WTC11 (cell line): ENCODE results near the gene TGFBR2. TPM values are rescaled to one million over a fixed set of nuclear protein-coding genes. Genes with fewer than 3 reads are reported as not detected.

ENCODE experiments used
- ESRRA ChIP-seq: sonication (generic); formaldehyde crosslinking; IDR thresholded peaks from 2 replicates; pipeline ENCODE4 v1.8.1; 2022; ENCODE audit warnings: mild to moderate bottlenecking, missing genetic modification reagents, borderline replicate concordance
- ETV6 ChIP-seq: sonication (generic); formaldehyde crosslinking; IDR thresholded peaks from 2 replicates; pipeline ENCODE4 v1.8.1; 2022; ENCODE audit warnings: mild to moderate bottlenecking, missing genetic modification reagents
- FOXK1 ChIP-seq: sonication (generic); formaldehyde crosslinking; IDR thresholded peaks from 2 replicates; pipeline ENCODE4 v1.8.0; 2022; ENCODE audit warnings: mild to moderate bottlenecking, moderate library complexity, missing genetic modification reagents
- FOXP1 ChIP-seq: sonication (generic); formaldehyde crosslinking; IDR thresholded peaks from 2 replicates; pipeline ENCODE4 v1.8.0; 2022; ENCODE audit warnings: missing genetic modification reagents, mild to moderate bottlenecking, moderate library complexity, borderline replicate concordance
- JUN ChIP-seq: sonication (generic); formaldehyde crosslinking; IDR thresholded peaks from 2 replicates; pipeline ENCODE4 v1.8.0; 2023; ENCODE audit warnings: mild to moderate bottlenecking, missing genetic modification reagents
- KAT7 ChIP-seq: sonication (generic); formaldehyde crosslinking; IDR thresholded peaks from 2 replicates; pipeline ENCODE4 v1.8.1; 2023; ENCODE audit warnings: missing genetic modification reagents, mild to moderate bottlenecking, borderline replicate concordance
- MXD4 ChIP-seq: fragments of 250-450 bp; sonication (Bioruptor Pico); IDR thresholded peaks from 2 replicates; pipeline ENCODE4 v1.8.0; 2021; ENCODE audit warnings: mild to moderate bottlenecking, moderate library complexity, borderline replicate concordance
- MYBL2 ChIP-seq: sonication (generic); formaldehyde crosslinking; IDR thresholded peaks from 2 replicates; pipeline ENCODE4 v1.8.1; 2023; ENCODE audit warnings: mild to moderate bottlenecking, moderate library complexity, missing genetic modification reagents
- NFATC4 ChIP-seq: fragments of 250-450 bp; sonication (Bioruptor Pico); IDR thresholded peaks from 2 replicates; pipeline ENCODE4 v1.9.0; 2021; ENCODE audit warnings: mild to moderate bottlenecking
- NFE2L1 ChIP-seq: sonication (generic); formaldehyde crosslinking; IDR thresholded peaks from 2 replicates; pipeline ENCODE4 v1.8.1; 2023; ENCODE audit warnings: missing genetic modification reagents
- NR2C2 ChIP-seq: sonication (generic); formaldehyde crosslinking; IDR thresholded peaks from 2 replicates; pipeline ENCODE4 v1.8.0; 2022; ENCODE audit warnings: mild to moderate bottlenecking, missing genetic modification reagents
- NR3C1 ChIP-seq: sonication (generic); formaldehyde crosslinking; conservative IDR thresholded peaks from 2 replicates; pipeline ENCODE4 v1.8.1; 2023; ENCODE audit warnings: low read depth, mild to moderate bottlenecking, missing genetic modification reagents
- SMAD4 ChIP-seq: sonication (generic); formaldehyde crosslinking; IDR thresholded peaks from 2 replicates; pipeline ENCODE4 v1.8.0; 2022; ENCODE audit warnings: mild to moderate bottlenecking, missing genetic modification reagents
- SOX15 ChIP-seq: fragments of 250-450 bp; sonication (Bioruptor Pico); IDR thresholded peaks from 2 replicates; pipeline ENCODE4 v1.9.0; 2021; ENCODE audit warnings: mild to moderate bottlenecking
- TCF7 ChIP-seq: sonication (generic); formaldehyde crosslinking; IDR thresholded peaks from 2 replicates; pipeline ENCODE4 v1.8.0; 2022; ENCODE audit warnings: mild to moderate bottlenecking, low read depth, missing genetic modification reagents, moderate library complexity
- ZBTB21 ChIP-seq: sonication (generic); formaldehyde crosslinking; IDR thresholded peaks from 2 replicates; pipeline ENCODE4 v1.8.1; 2023; ENCODE audit warnings: mild to moderate bottlenecking, missing genetic modification reagents, borderline replicate concordance
- total RNA-seq: library from RNA; stranded (reverse); gene quantifications from 3 replicates; pipeline ENCODE4 v1.2.3, GENCODE V29; 2021
- TF ChIP-seq, protein P1 (sequence below): sonication (generic); formaldehyde crosslinking; IDR thresholded peaks from 2 replicates; pipeline ENCODE4 v1.8.0; 2023; ENCODE audit warnings: missing genetic modification reagents
- TF ChIP-seq, protein P2 (sequence below): sonication (generic); formaldehyde crosslinking; IDR thresholded peaks from 2 replicates; pipeline ENCODE4 v1.8.1; 2022; ENCODE audit warnings: mild to moderate bottlenecking, moderate library complexity, missing genetic modification reagents
- TF ChIP-seq, protein P3 (sequence below): sonication (generic); formaldehyde crosslinking; IDR thresholded peaks from 2 replicates; pipeline ENCODE4 v1.8.1; 2023; ENCODE audit warnings: mild to moderate bottlenecking, missing genetic modification reagents, moderate library complexity
- TF ChIP-seq, protein P4 (sequence below): sonication (generic); formaldehyde crosslinking; IDR thresholded peaks from 2 replicates; pipeline ENCODE4 v1.8.1; 2022; ENCODE audit warnings: missing genetic modification reagents, borderline replicate concordance
- TF ChIP-seq, protein P5 (sequence below): sonication (generic); formaldehyde crosslinking; IDR thresholded peaks from 2 replicates; pipeline ENCODE4 v1.8.1; 2022; ENCODE audit warnings: low read depth, mild to moderate bottlenecking, moderate library complexity, missing genetic modification reagents, borderline replicate concordance
- TF ChIP-seq, protein P6 (sequence below): sonication (generic); formaldehyde crosslinking; IDR thresholded peaks from 2 replicates; pipeline ENCODE4 v1.8.0; 2022; ENCODE audit warnings: missing genetic modification reagents
- TF ChIP-seq, protein P7 (sequence below): sonication (generic); formaldehyde crosslinking; IDR thresholded peaks from 2 replicates; pipeline ENCODE4 v1.8.0; 2023; ENCODE audit warnings: missing genetic modification reagents, mild to moderate bottlenecking, borderline replicate concordance
- TF ChIP-seq, protein P8 (sequence below): sonication (generic); formaldehyde crosslinking; IDR thresholded peaks from 2 replicates; pipeline ENCODE4 v1.8.0; 2022; ENCODE audit warnings: mild to moderate bottlenecking, missing genetic modification reagents

Gene TGFBR2
- total RNA-seq, 1 experiment from 2014 or later = 9.6 TPM

DNA sequence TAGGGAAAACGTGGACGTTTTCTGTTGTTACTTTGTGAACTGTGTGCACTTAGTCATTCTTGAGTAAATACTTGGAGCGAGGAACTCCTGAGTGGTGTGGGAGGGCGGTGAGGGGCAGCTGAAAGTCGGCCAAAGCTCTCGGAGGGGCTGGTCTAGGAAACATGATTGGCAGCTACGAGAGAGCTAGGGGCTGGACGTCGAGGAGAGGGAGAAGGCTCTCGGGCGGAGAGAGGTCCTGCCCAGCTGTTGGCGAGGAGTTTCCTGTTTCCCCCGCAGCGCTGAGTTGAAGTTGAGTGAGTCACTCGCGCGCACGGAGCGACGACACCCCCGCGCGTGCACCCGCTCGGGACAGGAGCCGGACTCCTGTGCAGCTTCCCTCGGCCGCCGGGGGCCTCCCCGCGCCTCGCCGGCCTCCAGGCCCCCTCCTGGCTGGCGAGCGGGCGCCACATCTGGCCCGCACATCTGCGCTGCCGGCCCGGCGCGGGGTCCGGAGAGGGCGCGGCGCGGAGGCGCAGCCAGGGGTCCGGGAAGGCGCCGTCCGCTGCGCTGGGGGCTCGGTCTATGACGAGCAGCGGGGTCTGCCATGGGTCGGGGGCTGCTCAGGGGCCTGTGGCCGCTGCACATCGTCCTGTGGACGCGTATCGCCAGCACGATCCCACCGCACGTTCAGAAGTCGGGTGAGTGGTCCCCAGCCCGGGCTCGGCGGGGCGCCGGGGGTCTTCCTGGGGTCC, at the start of gene TGFBR2 (continued):
- TF ChIP-seq, protein P1, sequence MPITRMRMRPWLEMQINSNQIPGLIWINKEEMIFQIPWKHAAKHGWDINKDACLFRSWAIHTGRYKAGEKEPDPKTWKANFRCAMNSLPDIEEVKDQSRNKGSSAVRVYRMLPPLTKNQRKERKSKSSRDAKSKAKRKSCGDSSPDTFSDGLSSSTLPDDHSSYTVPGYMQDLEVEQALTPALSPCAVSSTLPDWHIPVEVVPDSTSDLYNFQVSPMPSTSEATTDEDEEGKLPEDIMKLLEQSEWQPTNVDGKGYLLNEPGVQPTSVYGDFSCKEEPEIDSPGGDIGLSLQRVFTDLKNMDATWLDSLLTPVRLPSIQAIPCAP (CRISPR knock-in tag) = no peak
- TF ChIP-seq, protein P2, sequence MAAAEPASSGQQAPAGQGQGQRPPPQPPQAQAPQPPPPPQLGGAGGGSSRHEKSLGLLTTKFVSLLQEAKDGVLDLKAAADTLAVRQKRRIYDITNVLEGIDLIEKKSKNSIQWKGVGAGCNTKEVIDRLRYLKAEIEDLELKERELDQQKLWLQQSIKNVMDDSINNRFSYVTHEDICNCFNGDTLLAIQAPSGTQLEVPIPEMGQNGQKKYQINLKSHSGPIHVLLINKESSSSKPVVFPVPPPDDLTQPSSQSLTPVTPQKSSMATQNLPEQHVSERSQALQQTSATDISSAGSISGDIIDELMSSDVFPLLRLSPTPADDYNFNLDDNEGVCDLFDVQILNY = no peak
- TF ChIP-seq, protein P3, sequence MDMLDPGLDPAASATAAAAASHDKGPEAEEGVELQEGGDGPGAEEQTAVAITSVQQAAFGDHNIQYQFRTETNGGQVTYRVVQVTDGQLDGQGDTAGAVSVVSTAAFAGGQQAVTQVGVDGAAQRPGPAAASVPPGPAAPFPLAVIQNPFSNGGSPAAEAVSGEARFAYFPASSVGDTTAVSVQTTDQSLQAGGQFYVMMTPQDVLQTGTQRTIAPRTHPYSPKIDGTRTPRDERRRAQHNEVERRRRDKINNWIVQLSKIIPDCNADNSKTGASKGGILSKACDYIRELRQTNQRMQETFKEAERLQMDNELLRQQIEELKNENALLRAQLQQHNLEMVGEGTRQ (CRISPR knock-in tag) = no peak
- TF ChIP-seq NFE2L1 (CRISPR knock-in tag) (peak; percentile 50; the same call in 1 of the 2 replicates), ETV6 (peak; percentile 29; the same call in 1 of the 2 replicates), KAT7 (CRISPR knock-in tag) (peak; percentile 94; the same call in 1 of the 2 replicates), FOXP1 (CRISPR knock-in tag) (peak; percentile 75), SMAD4 (no peak), TCF7 (CRISPR knock-in tag) (no peak), NR3C1 (CRISPR knock-in tag) (no peak), NR2C2 (CRISPR knock-in tag) (no peak), ESRRA (CRISPR knock-in tag) (no peak), FOXK1 (CRISPR knock-in tag) (peak; percentile 62; the same call in 1 of the 2 replicates), JUN (CRISPR knock-in tag) (no peak), MXD4 (no peak), SOX15 (CRISPR knock-in tag) (no peak), ZBTB21 (CRISPR knock-in tag) (no peak), NFATC4 (CRISPR knock-in tag) (no peak), MYBL2 (CRISPR knock-in tag) (peak; percentile 32; the same call in 1 of the 2 replicates)
- TF ChIP-seq, protein P4, sequence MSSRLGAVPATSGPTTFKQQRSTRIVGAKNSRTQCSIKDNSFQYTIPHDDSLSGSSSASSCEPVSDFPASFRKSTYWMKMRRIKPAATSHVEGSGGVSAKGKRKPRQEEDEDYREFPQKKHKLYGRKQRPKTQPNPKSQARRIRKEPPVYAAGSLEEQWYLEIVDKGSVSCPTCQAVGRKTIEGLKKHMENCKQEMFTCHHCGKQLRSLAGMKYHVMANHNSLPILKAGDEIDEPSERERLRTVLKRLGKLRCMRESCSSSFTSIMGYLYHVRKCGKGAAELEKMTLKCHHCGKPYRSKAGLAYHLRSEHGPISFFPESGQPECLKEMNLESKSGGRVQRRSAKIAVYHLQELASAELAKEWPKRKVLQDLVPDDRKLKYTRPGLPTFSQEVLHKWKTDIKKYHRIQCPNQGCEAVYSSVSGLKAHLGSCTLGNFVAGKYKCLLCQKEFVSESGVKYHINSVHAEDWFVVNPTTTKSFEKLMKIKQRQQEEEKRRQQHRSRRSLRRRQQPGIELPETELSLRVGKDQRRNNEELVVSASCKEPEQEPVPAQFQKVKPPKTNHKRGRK (CRISPR knock-in tag) = no peak
- TF ChIP-seq, protein P5, sequence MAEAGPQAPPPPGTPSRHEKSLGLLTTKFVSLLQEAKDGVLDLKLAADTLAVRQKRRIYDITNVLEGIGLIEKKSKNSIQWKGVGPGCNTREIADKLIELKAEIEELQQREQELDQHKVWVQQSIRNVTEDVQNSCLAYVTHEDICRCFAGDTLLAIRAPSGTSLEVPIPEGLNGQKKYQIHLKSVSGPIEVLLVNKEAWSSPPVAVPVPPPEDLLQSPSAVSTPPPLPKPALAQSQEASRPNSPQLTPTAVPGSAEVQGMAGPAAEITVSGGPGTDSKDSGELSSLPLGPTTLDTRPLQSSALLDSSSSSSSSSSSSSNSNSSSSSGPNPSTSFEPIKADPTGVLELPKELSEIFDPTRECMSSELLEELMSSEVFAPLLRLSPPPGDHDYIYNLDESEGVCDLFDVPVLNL (CRISPR knock-in tag) = 0 out of 2 replicates have a peak, but pooled peaks have one; percentile 16
- TF ChIP-seq, protein P6, sequence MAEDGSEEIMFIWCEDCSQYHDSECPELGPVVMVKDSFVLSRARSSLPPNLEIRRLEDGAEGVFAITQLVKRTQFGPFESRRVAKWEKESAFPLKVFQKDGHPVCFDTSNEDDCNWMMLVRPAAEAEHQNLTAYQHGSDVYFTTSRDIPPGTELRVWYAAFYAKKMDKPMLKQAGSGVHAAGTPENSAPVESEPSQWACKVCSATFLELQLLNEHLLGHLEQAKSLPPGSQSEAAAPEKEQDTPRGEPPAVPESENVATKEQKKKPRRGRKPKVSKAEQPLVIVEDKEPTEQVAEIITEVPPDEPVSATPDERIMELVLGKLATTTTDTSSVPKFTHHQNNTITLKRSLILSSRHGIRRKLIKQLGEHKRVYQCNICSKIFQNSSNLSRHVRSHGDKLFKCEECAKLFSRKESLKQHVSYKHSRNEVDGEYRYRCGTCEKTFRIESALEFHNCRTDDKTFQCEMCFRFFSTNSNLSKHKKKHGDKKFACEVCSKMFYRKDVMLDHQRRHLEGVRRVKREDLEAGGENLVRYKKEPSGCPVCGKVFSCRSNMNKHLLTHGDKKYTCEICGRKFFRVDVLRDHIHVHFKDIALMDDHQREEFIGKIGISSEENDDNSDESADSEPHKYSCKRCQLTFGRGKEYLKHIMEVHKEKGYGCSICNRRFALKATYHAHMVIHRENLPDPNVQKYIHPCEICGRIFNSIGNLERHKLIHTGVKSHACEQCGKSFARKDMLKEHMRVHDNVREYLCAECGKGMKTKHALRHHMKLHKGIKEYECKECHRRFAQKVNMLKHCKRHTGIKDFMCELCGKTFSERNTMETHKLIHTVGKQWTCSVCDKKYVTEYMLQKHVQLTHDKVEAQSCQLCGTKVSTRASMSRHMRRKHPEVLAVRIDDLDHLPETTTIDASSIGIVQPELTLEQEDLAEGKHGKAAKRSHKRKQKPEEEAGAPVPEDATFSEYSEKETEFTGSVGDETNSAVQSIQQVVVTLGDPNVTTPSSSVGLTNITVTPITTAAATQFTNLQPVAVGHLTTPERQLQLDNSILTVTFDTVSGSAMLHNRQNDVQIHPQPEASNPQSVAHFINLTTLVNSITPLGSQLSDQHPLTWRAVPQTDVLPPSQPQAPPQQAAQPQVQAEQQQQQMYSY (CRISPR knock-in tag) = no peak
- TF ChIP-seq, protein P7, sequence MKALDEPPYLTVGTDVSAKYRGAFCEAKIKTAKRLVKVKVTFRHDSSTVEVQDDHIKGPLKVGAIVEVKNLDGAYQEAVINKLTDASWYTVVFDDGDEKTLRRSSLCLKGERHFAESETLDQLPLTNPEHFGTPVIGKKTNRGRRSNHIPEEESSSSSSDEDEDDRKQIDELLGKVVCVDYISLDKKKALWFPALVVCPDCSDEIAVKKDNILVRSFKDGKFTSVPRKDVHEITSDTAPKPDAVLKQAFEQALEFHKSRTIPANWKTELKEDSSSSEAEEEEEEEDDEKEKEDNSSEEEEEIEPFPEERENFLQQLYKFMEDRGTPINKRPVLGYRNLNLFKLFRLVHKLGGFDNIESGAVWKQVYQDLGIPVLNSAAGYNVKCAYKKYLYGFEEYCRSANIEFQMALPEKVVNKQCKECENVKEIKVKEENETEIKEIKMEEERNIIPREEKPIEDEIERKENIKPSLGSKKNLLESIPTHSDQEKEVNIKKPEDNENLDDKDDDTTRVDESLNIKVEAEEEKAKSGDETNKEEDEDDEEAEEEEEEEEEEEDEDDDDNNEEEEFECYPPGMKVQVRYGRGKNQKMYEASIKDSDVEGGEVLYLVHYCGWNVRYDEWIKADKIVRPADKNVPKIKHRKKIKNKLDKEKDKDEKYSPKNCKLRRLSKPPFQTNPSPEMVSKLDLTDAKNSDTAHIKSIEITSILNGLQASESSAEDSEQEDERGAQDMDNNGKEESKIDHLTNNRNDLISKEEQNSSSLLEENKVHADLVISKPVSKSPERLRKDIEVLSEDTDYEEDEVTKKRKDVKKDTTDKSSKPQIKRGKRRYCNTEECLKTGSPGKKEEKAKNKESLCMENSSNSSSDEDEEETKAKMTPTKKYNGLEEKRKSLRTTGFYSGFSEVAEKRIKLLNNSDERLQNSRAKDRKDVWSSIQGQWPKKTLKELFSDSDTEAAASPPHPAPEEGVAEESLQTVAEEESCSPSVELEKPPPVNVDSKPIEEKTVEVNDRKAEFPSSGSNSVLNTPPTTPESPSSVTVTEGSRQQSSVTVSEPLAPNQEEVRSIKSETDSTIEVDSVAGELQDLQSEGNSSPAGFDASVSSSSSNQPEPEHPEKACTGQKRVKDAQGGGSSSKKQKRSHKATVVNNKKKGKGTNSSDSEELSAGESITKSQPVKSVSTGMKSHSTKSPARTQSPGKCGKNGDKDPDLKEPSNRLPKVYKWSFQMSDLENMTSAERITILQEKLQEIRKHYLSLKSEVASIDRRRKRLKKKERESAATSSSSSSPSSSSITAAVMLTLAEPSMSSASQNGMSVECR (CRISPR knock-in tag) = peak; percentile 67; the same call in 1 of the 2 replicates
- TF ChIP-seq, protein P8, sequence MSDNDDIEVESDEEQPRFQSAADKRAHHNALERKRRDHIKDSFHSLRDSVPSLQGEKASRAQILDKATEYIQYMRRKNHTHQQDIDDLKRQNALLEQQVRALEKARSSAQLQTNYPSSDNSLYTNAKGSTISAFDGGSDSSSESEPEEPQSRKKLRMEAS (CRISPR knock-in tag) = 0 out of 2 replicates have a peak, but pooled peaks have one; percentile 9
